ENCODE measurements around the gene ACP3.

DNA sequence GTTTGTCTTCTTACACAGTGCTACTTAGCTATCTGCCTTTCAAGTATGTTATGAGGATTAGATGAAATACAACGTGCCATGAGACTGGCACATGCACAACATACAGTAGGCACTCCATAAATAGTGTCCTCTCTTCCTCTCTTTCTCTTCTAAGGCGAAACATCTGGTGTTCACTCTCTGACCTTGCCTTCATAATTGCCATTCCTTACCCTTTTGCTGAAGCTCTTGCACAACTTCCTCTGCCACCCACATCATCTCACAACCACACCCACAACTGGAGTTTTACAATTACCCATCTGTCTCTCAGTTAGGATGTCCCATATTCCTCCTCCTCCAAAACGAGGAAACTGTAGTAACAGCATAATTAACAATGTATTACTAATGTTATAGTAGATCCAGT is 26.4 kb upstream of the ACP3 start:
- TF ChIP-seq, protein P1, sequence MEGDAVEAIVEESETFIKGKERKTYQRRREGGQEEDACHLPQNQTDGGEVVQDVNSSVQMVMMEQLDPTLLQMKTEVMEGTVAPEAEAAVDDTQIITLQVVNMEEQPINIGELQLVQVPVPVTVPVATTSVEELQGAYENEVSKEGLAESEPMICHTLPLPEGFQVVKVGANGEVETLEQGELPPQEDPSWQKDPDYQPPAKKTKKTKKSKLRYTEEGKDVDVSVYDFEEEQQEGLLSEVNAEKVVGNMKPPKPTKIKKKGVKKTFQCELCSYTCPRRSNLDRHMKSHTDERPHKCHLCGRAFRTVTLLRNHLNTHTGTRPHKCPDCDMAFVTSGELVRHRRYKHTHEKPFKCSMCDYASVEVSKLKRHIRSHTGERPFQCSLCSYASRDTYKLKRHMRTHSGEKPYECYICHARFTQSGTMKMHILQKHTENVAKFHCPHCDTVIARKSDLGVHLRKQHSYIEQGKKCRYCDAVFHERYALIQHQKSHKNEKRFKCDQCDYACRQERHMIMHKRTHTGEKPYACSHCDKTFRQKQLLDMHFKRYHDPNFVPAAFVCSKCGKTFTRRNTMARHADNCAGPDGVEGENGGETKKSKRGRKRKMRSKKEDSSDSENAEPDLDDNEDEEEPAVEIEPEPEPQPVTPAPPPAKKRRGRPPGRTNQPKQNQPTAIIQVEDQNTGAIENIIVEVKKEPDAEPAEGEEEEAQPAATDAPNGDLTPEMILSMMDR (IDR thresholded peaks at IDR 0.05; ENCODE audit: poor library complexity) = no peak
- TF ChIP-seq EZH2 (IDR thresholded peaks at IDR 0.05; ENCODE audit: borderline replicate concordance) = no peak

Measured in hepatocyte (in vitro differentiated cells).